Measurements from ENCODE around the gene CASP6.

CASP6 gene

DNA sequence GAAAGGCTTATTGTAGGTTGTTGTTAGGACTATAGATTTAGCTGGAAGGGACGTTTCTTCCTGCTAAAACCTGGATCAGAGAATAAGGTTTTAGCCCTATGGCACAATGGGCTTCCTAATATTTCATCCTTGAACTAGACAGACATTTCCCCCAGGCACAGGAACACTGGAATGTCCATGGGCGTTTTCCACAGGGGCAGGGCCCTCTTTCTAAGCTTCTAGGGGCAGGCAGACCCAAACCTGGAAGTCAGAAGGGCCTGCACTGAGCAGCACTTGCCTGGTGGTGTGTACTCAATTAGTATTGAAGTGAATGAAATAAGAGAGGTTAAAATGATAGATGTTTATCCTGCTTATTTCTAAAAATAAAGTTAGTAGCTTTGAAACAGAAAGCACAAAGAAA lies 41.1 kb downstream of the CASP6 start:
- TF ChIP-seq TAF1 (IDR thresholded peaks at IDR 0.05; ENCODE audit: borderline replicate concordance, low read depth, low read length): no peak
- no peak for TF ChIP-seq POLR2AphosphoS5 (IDR thresholded peaks at IDR 0.05; ENCODE audit: low read depth, low read length)
- TF ChIP-seq POLR2A (IDR thresholded peaks at IDR 0.05; ENCODE audit: low read depth, low read length): no peak
- no peak for DNase-seq (ENCODE audit: insufficient read length)
- FAIRE-seq: no peak

DNA sequence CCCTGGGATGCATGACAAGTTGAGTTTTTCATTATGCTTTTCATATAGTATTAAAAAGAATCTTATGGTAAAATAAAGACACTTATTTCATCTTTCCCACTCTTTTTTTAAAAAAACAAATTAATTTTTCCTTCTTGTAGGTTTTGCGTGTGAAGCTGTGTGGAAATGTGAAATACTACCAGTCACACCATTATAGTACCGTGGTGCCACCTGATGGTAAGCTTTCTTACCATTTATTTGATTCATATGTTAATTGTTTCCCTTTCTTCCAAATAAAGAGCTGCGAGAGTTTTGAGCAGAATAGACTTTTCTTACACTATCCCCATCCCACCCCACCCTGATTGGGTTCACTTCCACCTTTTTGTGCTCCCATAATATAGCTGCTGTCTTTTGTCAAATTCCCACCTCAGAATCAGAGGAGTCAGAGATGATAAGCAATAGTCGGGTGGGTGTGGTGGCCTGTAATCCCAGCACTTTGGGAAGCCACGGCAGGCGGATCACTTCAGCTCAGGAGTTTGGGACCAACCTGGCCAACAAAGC lies 44.3 kb downstream of the CASP6 start:
- FAIRE-seq: no peak
- no peak for DNase-seq (ENCODE audit: insufficient read length)
- no peak for TF ChIP-seq TAF1 (IDR thresholded peaks at IDR 0.05; ENCODE audit: borderline replicate concordance, low read depth, low read length)
- TF ChIP-seq POLR2A (IDR thresholded peaks at IDR 0.05; ENCODE audit: low read depth, low read length): no peak
- TF ChIP-seq POLR2AphosphoS5 (IDR thresholded peaks at IDR 0.05; ENCODE audit: low read depth, low read length): no peak

DNA sequence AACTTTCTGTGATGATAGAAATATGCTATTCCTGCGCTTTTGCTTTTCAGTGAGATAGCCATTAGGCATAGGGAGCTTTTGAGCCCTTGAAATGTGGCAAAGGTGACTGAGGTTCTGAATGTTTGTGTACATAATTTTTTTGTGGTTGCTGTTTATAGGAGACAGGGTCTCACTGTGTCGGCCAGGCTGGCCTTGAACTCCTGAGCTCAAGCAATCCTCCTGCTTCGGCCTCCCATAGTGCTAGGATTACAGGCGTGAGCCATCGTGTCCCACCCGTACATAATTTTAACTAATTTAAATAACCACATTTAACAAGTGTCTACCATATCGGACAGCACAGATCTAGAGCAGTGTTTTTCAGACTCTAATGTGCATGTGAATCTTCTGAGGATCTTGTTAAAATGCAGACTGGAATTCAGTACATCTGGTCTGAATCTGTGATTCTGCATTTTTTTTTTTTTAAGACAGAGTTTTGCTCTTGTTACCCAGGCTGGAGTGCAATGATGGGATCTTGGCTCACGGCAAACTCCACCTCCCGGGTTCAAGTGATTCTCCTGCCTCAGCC lies 45.3 kb downstream of the CASP6 start:
- no peak for DNase-seq (ENCODE audit: insufficient read length)
- TF ChIP-seq POLR2A (IDR thresholded peaks at IDR 0.05; ENCODE audit: low read depth, low read length): no peak
- no peak for TF ChIP-seq TAF1 (IDR thresholded peaks at IDR 0.05; ENCODE audit: borderline replicate concordance, low read depth, low read length)
- no peak for TF ChIP-seq POLR2AphosphoS5 (IDR thresholded peaks at IDR 0.05; ENCODE audit: low read depth, low read length)
- no peak for FAIRE-seq

DNA sequence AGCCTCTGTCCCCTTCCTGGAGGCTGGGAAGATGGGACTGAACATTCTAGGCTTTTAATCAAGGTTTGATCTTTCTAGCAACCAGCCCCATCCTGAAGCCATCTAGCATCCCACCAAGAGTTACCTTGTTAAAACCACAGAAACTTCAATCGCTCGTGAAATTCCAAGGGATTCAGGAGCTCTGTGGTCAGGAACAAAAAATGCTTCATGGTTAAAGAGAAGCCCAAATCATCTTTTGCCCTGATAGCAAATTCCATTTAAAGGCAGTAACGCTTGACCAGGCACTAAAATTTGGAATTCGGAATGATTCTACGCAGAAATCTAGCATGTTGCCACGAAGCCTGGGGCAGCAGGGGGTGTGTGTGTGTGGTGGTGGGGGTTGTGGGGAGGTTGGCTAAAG lies 47.8 kb downstream of the CASP6 start:
- no peak for DNase-seq (ENCODE audit: insufficient read length)
- FAIRE-seq: no peak
- TF ChIP-seq POLR2AphosphoS5 (IDR thresholded peaks at IDR 0.05; ENCODE audit: low read depth, low read length): no peak
- no peak for TF ChIP-seq POLR2A (IDR thresholded peaks at IDR 0.05; ENCODE audit: low read depth, low read length)
- TF ChIP-seq TAF1 (IDR thresholded peaks at IDR 0.05; ENCODE audit: borderline replicate concordance, low read depth, low read length): no peak

DNA sequence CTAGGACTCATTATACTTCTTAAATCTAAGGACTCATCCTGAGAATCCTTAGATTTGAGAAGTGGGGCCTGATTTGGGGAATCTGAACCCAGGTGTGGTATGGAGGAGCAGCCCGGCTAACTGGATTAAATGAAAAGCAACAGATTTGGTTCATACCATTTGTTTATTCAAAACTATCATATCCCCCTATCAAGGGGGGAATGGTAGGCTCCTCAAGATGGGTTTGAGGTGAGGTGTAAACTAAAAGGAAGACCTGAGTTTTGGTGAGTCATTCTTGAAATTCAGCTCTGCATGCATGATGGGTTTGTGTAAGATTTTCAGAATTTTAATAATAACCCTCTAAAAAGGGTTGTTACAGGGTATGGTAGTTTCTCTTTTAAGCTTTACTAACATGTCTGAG lies 53.4 kb downstream of the CASP6 start:
- peak; percentile 20 for DNase-seq (ENCODE audit: insufficient read length)
- TF ChIP-seq POLR2AphosphoS5 (IDR thresholded peaks at IDR 0.05; ENCODE audit: low read depth, low read length): no peak
- TF ChIP-seq TAF1 (IDR thresholded peaks at IDR 0.05; ENCODE audit: borderline replicate concordance, low read depth, low read length): no peak
- TF ChIP-seq POLR2A (IDR thresholded peaks at IDR 0.05; ENCODE audit: low read depth, low read length): no peak
- FAIRE-seq: peak; percentile 53

DNA sequence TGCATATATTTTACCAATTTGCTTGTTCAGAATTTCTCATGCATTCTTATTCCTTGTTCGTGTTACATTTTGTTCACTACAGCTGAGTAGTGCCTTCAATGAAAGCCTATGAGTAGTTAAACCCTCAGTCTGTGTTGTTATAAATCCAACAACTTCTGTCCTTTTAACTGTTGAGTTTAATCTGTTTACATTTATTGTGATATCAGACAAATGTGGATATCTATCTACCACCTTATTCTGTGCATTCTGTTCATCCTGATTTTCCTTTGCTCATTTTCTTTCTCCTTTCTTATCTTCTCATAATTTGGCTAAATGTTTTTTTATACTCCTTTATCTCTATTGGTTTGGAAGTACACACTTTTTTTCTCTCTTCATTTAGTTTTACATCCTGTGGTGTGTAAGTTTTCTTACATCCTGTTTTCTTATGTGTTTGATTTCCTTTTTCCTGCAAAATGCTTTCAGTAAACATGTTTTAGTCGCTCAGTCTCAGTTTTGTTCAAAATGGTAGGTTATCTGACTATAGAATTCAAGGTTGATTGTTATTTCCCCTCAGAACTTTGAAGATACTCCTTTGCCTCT lies 54.2 kb downstream of the CASP6 start:
- FAIRE-seq: peak; percentile 30
- no peak for TF ChIP-seq POLR2AphosphoS5 (IDR thresholded peaks at IDR 0.05; ENCODE audit: low read depth, low read length)
- TF ChIP-seq POLR2A (IDR thresholded peaks at IDR 0.05; ENCODE audit: low read depth, low read length): no peak
- TF ChIP-seq TAF1 (IDR thresholded peaks at IDR 0.05; ENCODE audit: borderline replicate concordance, low read depth, low read length): no peak
- DNase-seq (ENCODE audit: insufficient read length): no peak

DNA sequence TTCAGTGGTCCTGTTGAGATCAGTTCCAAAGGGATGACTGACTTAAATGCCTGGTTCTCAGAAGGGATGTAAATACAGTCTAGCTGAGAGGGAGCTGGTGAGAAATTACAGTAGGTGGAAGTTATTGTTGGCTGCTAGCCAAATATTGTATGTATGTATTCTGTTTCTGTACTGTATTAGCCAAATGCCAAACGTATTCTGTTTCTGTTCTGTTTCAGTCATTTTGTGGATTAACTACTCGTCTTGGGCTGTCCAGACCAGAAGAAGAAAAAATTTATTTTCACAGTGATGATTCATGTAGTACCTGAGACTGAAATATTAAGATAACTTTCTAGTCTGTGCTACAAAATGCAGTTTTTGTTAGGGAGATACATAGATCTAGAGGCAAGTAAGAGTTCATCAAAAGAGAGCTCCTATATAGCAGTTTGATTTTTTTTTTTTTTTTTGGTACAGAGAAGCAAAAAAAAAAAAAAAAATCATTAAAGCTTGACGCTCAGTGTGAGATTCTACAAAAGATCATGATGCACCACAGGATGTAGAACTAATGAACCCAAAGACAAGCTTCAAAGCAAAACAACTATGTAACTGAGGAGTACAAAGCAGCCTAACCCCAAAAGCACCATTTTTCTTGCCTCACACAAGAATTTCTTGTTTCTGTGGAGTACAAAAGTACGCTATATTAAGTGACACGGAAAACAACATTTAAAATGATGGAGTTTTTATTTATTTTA lies 54.8 kb downstream of the CASP6 start:
- FAIRE-seq (peak; percentile 87), DNase-seq (ENCODE audit: insufficient read length) (no peak)
- no peak for TF ChIP-seq POLR2AphosphoS5 (IDR thresholded peaks at IDR 0.05; ENCODE audit: low read depth, low read length)
- TF ChIP-seq POLR2A (IDR thresholded peaks at IDR 0.05; ENCODE audit: low read depth, low read length): no peak
- no peak for TF ChIP-seq TAF1 (IDR thresholded peaks at IDR 0.05; ENCODE audit: borderline replicate concordance, low read depth, low read length)

DNA sequence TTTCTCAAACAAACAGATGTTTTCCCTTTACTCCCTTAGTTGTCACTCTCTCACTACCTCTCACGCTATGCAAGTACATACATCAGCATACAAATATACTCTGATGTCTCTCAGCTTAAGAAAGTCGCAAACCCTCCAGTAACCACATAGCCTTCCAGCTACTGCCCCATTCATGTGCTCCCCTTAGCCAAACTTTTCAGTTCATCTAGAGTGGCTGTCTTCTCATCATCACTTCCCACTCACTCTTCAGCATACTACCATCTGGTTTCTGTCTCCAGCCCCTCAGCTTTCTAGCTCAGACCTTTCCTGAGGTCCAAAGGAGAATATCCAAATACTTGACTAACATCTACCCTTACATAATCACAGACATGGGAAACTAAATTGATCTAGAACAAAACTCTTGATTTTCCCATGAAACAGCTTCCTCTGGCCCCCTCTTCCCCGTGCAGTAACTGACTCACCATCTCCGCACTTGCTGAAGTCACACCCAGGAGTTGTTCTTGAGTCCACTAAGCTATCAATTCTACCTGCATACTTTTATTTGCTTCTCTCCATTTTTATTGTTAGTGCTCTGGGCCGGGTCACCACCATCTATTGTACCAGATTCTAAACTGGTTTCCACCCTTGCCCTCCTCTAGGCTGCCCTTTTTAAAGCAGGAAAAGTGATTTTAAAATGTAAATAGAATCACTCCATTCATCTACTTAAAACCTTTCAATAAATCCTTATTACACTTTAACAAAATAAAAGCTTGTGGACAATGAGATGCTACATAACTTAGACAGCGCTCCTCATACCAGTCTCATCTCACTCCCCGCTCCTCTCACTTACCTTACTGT lies 57.2 kb downstream of the CASP6 start:
- TF ChIP-seq POLR2A (IDR thresholded peaks at IDR 0.05; ENCODE audit: low read depth, low read length) (no peak), POLR2AphosphoS5 (IDR thresholded peaks at IDR 0.05; ENCODE audit: low read depth, low read length) (no peak), TAF1 (IDR thresholded peaks at IDR 0.05; ENCODE audit: borderline replicate concordance, low read depth, low read length) (no peak)
- FAIRE-seq (no peak), DNase-seq (ENCODE audit: insufficient read length) (no peak)

DNA sequence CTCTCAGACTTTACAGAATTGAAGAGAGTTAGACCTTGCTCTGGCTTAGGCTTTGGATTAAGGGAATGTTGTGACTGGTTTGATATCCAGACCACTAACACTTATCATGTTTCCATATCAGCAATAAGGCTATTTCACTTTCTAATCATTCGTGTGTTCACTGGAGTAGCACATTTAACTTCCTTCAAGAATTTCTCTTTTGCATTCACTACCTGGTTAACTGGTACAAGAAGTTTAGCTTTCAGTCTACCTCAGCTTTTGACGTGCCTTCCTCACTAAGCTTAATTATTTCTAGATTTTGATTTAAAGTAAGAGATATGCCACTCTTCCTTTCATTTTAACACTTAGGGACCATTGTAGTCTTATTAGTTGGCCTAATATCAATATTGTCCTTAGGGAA lies 62.6 kb downstream of the CASP6 start:
- DNase-seq (ENCODE audit: insufficient read length): no peak
- no peak for FAIRE-seq
- no peak for TF ChIP-seq POLR2AphosphoS5 (IDR thresholded peaks at IDR 0.05; ENCODE audit: low read depth, low read length)
- no peak for TF ChIP-seq POLR2A (IDR thresholded peaks at IDR 0.05; ENCODE audit: low read depth, low read length)
- TF ChIP-seq TAF1 (IDR thresholded peaks at IDR 0.05; ENCODE audit: borderline replicate concordance, low read depth, low read length): no peak

All from GM12892 (cell line).